ELF-1 (cell line): ENCODE results near the gene GBP5.
A peak's percentile ranks its signal among the peaks of the same experiment; 100 is the strongest.
"Not testable (repeated sequence)": the region's sequence is repeated elsewhere in the genome, so short reads cannot be mapped to it uniquely, and the experiment has no call there.

Experiments
- DNase-seq: peaks from one replicate; pipeline ENCODE4 v3.0.0-alpha.2; 2016; ENCODE audit warnings: low read depth, low spot score

The GBP5 gene

GRCh38 chr1:89272269-89273041, at the start of gene GBP5:
Gene GBP5, minus strand, starts transcription at chr1:89272860. Its CDS starts 3,305 bp downstream, at chr1:89269555.
- not testable (repeated sequence) for DNase-seq

- DNase-seq, result no peak
These were observed 49.7 kb upstream of the GBP5 start for GRCh38 chr1:89322402-89322801.

GRCh38 chr1:89312572-89312971, 39.9 kb upstream of the GBP5 start:
- DNase-seq, result no peak

DNA sequence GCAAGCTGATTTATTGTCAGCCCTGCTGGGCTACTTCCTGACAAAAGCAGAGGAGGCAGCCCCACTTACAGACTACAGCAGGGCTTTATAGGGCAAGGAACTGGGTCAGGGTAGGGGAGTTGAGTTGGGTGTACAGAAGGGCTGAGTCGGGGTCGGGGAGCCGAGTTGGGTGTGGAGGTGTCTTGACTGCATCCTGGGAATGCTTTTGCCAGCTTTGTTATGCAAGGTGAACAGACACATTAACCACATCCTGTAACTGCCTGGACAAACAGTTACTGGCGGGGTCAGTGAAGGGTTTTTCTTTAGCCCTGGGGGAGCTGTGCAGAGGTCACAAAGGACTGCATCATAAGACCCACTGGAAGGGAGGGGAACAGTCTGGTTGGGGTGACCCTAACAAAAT, 39.1 kb upstream of the GBP5 start:
- peak; percentile 16 for DNase-seq

GRCh38 chr1:89310976-89311375, 38.3 kb upstream of the GBP5 start:
- no peak for DNase-seq

DNA sequence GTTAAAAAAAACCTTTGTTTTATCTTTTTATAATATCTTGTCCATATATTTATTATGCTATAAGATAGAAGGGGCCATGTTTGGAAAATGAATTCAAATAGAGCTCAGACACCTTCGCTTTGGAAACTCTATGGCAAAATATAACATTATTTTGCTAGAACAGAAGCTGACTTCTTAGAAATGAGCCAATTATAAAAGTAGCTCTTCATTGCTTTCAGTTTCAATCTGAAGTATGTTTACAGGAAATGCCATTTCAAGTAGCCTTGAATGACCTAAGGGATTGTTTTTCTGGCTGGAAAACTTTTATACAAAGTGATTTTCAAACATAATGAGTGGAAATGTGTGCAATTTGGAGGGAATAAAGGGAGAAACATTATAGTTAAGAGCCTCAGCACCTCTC, 37.8 kb upstream of the GBP5 start:
- no peak for DNase-seq

GRCh38 chr1:89309828-89310227, 37.2 kb upstream of the GBP5 start:
- no peak for DNase-seq

GRCh38 chr1:89306273-89306672, 33.6 kb upstream of the GBP5 start:
- DNase-seq, result no peak

DNA sequence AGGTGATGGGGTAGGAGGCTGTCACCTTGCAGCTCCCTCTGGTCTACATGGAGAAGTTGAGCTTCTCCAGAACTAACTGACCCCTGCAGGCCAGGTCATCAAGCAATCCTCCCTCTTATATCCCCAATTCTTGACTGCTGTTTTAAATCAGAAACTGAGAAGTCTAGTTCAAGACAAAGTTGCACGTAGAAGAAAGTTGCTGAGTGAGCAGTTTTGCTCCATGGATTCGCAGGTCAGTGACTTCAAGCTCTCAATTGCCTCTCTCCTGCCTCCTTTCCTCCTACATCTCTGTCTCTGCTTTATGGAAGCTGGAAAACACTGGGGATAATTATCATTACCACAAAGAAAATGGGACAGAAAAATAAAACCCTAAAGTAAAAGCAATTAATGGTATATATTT, 32.8 kb upstream of the GBP5 start:
- no peak for DNase-seq

GRCh38 chr1:89304572-89305230, 32.0 kb upstream of the GBP5 start:
- no peak for DNase-seq

GRCh38 chr1:89302697-89303332, 30.2 kb upstream of the GBP5 start:
- no peak for DNase-seq

DNA sequence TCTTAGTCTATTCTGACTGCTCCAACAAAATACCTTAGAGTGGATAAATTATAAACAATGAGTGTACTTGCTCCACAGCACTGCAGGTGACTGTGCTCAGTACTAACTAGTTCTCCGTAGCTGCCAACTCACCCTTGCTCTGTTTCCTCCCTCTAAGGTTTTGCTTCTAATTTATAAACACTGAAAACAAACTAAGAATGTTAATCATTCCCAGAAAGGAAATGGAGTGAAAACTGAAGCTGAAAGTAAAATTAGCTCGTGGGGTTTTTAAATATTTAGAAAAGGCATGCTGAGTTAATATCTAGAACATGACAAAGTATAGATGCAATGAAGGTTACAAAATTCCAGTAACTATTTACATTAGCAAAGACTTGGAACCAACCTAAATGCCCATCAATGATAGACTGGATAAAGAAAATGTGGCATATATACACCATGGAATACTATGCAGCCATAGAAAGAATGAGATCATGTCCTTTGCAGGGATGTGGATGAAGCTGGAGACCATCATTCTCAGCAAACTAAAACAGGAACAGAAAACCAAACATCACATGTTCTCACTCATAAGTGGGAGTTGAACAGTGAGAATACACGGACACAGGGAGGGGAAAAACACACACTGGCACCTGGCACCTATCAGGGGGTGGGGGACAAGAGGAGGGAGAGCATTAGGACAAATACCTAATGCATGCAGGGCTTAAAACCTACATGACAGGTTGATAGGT, 27.2 kb upstream of the GBP5 start:
- not testable (repeated sequence) for DNase-seq

DNA sequence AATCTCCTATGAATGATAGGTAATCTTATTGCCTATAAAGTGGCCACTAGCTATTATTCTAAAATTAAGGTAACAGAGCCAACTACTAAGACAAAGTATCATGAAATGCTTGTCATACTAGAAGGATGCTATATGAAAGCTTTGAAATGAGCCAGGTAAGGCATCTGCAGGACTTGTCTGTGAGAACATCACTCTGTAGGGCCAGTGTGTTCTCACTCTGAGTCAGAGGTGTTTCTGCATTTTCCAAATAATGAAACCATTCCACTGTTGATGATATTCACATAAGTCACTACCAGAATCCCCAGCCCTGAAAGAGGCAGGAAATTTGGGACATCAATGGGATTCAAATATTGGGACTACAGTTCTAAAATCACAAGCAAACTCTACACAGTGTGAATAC, 25.8 kb upstream of the GBP5 start:
- DNase-seq, result no peak

DNA sequence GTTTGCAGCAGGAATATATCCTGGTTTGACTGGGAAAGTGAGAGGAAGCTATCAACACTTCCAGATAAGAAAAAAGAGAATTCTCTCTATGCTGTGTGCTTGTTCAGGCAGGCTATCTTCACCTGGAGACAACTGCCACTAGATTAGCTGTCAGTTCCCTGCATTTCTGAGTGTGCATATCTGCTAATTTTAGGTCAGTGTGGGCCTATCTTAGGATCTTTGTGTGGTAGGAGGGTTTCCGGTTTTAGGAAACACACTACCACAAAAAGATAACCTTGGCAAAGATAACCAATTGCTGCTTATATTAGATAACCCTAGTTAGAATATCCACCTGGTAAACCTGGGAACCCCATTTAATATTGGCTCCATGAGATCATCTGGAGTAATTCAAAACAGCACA, 22.5 kb upstream of the GBP5 start:
- no peak for DNase-seq

GRCh38 chr1:89291276-89291675, 18.6 kb upstream of the GBP5 start:
- DNase-seq, result no peak

DNA sequence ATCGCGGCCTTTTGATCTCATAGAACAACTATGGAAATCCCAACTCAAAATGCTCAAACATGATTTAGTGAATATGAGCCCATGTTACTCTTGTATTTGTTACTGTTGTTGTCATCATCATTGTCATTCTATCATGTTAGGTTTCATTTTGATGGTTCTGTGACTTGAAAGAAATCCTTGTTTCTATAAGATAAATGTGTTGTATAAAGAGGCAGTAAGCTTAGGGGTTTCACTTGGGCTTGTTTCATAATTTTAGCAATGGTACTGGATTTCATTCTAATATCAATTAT, 15.3 kb upstream of the GBP5 start:
- no peak for DNase-seq

DNA sequence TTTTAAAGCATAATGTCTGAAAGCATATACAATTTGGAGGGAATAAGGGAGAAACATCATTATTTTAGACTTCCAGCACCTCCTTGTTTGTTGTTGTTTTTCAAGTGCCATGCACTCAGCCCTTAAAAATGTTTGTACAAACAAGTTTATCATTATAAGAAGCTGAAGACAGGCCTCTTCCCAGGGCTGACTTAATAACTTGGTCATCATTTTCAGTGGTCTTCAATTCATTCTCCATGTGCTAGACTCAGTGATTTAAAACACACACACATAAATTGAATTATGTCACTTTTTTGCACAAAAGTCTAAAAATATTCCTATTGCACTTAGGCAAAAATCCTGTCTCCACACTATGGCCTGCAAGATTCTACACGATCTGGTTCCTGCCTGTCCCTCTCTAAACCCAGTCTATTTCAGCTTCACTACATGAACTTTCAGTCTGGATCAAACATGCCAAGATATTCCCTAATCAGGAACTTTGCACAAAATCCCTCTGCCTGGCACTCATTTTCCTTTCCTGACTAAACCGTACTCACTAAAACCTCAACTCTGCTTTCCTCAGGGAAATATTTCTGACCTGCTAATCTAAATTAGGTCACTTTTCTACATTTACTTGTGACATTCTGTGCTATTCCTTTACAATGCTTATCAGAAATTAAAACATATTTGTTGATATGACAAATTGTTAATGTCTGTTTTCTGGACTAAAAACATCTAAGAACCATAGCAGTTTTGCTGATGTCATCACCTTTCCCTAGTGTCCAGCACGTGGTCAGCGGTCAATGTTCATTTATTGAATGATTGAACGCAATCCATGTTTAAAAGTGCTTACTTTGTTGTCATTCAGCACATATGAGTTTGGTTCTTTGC, 14.8 kb upstream of the GBP5 start:
- DNase-seq, result no peak

DNA sequence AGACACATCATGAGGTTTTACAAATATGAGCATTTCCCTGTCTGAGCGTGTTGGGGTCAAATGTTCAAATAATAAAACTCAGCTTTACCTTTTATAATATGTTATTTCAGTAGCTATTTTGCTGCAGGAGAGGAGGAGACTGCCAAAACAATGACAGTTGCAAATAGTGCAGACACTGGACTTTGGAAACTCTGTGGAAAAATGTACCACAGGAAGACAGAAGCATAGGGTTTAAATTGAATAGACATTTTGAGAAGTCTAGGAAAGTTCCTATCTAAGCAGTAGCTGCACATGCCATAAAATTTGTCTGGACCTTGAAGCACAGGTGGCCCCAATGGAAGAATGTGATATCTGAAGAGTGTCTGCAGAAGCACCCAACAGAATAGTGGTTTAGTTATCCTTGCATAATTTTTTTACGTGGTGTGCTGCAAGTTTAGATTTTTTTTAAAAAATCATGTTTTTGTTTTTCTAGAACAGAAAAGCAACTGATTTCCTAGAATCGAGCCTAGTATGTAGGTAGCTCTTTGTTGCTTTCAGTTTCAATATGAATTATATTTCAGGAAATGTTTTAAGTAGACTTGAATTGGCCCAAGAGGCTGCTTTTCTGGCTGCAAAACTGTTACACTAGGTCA, 14.0 kb upstream of the GBP5 start:
- no peak for DNase-seq

- DNase-seq, result no peak
These were observed 13.2 kb upstream of the GBP5 start for GRCh38 chr1:89285745-89286380.

GRCh38 chr1:89284078-89284763, 11.6 kb upstream of the GBP5 start:
- not testable (repeated sequence) for DNase-seq
